ENCODE measurements around the gene TRAF7.

TRAF7 gene

GRCh38 chr16:2177561-2177960 is 22.0 kb downstream of the TRAF7 start:
- no peak for TF ChIP-seq CTCF (IDR thresholded peaks at IDR 0.05; ENCODE audit: borderline replicate concordance, insufficient read depth, low read depth, low read length)
- H3K4me3 ChIP-seq (ENCODE audit: low read depth, low read length), result no peak overlapping the region

DNA sequence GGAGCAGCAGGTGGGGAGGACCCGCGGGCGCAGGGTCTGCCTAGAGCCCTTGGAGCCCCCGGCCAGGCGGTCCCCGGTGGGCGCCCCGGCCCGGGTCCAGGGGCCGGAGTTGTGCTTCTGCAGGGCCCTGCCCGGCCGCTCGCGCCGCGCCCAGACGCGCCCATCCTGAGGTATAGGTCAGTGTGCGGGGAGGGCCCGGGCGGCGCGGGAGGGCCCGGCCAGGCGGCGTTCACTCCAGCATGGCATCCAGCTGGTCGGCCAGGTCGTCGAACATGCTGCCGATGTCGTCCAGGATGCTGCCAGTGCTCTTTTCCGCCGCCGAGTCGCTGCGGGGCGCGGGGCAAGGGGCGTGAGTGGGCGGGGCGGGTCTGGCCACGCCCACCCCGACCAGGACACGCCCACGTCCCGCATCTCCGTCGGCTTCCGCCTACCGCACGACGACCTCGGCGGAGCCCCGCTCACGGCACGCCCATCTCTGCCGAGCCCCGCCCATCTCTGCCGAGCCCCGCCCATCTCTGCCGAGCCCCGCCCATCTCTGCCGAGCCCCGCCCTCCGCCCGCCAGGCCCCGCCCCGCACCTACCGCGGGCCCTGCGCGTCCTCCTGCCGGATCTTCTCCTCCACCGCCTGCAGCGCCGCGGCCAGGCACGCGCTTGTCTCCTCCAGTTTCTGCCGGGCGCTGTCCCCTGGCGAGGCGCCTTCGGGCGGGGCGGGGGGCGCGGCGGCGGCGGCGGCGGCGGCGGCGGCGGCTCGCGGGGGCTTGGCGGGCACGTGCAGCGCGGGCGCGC is 22.9 kb downstream of the TRAF7 start:
- no peak for TF ChIP-seq CTCF (IDR thresholded peaks at IDR 0.05; ENCODE audit: borderline replicate concordance, insufficient read depth, low read depth, low read length)
- H3K4me3 ChIP-seq (ENCODE audit: low read depth, low read length), result no peak overlapping the region

- TF ChIP-seq CTCF (IDR thresholded peaks at IDR 0.05; ENCODE audit: borderline replicate concordance, insufficient read depth, low read depth, low read length), result no peak
- no peak overlapping the region for H3K4me3 ChIP-seq (ENCODE audit: low read depth, low read length)
Measured at GRCh38 chr16:2179107-2179501, 23.5 kb downstream of the TRAF7 start.

GRCh38 chr16:2179576-2179975 is 24.0 kb downstream of the TRAF7 start:
- TF ChIP-seq CTCF (IDR thresholded peaks at IDR 0.05; ENCODE audit: borderline replicate concordance, insufficient read depth, low read depth, low read length), result no peak
- H3K4me3 ChIP-seq (ENCODE audit: low read depth, low read length), result no peak overlapping the region

GRCh38 chr16:2180461-2180860 is 24.9 kb downstream of the TRAF7 start:
- no peak overlapping the region for H3K4me3 ChIP-seq (ENCODE audit: low read depth, low read length)
- TF ChIP-seq CTCF (IDR thresholded peaks at IDR 0.05; ENCODE audit: borderline replicate concordance, insufficient read depth, low read depth, low read length), result no peak

DNA sequence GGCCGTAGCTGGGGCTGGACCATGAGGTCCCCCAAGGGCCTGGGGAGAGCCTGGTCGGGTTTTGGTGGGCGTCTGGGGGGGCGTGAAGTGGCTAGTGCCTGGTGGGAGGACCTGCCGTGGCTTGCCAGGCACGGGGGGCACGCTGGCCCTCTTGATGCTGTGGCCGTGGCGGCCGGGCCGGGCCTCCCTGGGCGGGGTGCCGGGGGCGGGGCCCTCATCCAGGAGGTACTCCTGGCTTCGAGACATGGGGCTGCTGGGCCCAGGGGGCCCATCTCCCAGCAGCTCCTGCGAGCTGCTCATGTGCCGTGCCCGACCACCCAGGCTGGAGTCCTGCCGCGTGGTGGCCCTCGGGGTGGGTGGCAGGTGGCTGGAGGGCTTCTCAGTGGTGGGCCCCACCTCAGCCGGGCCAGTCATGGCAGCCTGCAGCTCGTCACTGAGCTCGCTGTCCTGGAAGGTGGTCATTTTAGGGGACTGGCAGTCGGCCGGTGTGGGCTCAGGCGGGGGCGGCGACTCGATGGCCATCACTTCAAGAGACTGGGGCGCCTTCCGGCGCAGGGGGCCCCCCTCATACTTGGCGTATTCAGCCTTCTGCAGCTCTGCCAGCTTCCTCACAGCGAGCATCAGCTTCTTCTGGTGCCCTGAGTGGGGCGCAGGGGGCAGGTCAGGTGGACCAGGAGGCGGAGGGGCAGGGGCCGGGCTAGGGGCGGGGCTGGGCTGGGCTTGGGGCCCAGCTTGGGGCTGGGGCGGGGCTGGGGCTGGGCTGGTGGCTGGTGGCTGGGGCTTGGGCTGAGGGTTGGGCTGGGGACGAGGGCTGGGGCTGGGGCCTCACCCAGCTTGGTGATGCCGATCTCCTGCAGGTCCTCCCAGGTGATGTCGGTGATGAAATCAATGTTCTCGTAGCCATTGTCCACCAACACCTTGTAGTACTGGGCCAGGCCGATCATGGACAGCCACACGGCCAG is 25.7 kb downstream of the TRAF7 start:
- no peak for TF ChIP-seq CTCF (IDR thresholded peaks at IDR 0.05; ENCODE audit: borderline replicate concordance, insufficient read depth, low read depth, low read length)
- no peak overlapping the region for H3K4me3 ChIP-seq (ENCODE audit: low read depth, low read length)
